CD4-positive, CD25-positive, alpha-beta regulatory T cell (primary cell): ENCODE measurements around the gene PIK3CG. TPM values are rescaled to one million over a fixed set of nuclear protein-coding genes. Genes with fewer than 3 reads are reported as not detected.

ENCODE experiments used
- ATAC-seq, 2 donors: fragments of 150-1000 bp; cut with Tn5 transposase; one replicate each; pipeline ENCODE4 v1.10.0; 2021; ENCODE audit warnings: low read depth in 2 of 2, moderate number of reproducible peaks in 2 of 2, moderate library complexity in 1 of 2
- DNase-seq, 3 donors: peaks; one replicate each; pipeline versions ENCODE4 v3.0.0 to v3.0.0-alpha.2; 2012 to 2022; ENCODE audit warnings: mixed read lengths in 1 of 3
- H3K27ac ChIP-seq: one replicate; pipeline ENCODE4 v1.7.0; 2013; ENCODE audit warnings: mild to moderate bottlenecking, low read length; ENCODE audit not compliant: insufficient read depth, poor library complexity, severe bottlenecking
- H3K27me3 ChIP-seq: one replicate; pipeline ENCODE4 v1.7.0; 2013; ENCODE audit warnings: low read length; ENCODE audit not compliant: control insufficient read depth, insufficient read depth
- H3K36me3 ChIP-seq: one replicate; pipeline ENCODE4 v1.7.0; 2013; ENCODE audit warnings: mild to moderate bottlenecking, low read length, moderate library complexity; ENCODE audit not compliant: control insufficient read depth, insufficient read depth
- H3K4me1 ChIP-seq: 2 replicates; pipeline ENCODE4 v1.7.0; 2013; ENCODE audit warnings: mild to moderate bottlenecking, low read length; ENCODE audit not compliant: insufficient read depth, control insufficient read depth, poor library complexity, severe bottlenecking
- H3K4me3 ChIP-seq: one replicate; pipeline ENCODE4 v1.7.0; 2013; ENCODE audit warnings: low read depth, mild to moderate bottlenecking, low read length, moderate library complexity
- H3K9me3 ChIP-seq, 2 experiments: 1 replicate in 1 of 2; 2 replicates in 1 of 2; pipeline ENCODE4 v1.7.0; 2013; ENCODE audit warnings: low read length in 2 of 2, mild to moderate bottlenecking in 1 of 2, moderate library complexity in 1 of 2; ENCODE audit not compliant: control insufficient read depth in 2 of 2
- H3K27ac Mint-ChIP-seq, 3 donors: one replicate each; pipeline ENCODE4 v1.8.0; 2020 to 2022; ENCODE audit warnings: mild to moderate bottlenecking in 3 of 3, mixed read lengths in 3 of 3, moderate library complexity in 2 of 3
- H3K27me3 Mint-ChIP-seq: one replicate; pipeline ENCODE4 v1.8.0; 2022; ENCODE audit warnings: mild to moderate bottlenecking, mixed read lengths
- H3K36me3 Mint-ChIP-seq: one replicate; pipeline ENCODE4 v1.8.0; 2020; ENCODE audit warnings: mixed read lengths
- H3K4me1 Mint-ChIP-seq, 4 donors: one replicate each; pipeline ENCODE4 v1.8.0; 2020 to 2022; ENCODE audit warnings: mixed read lengths in 4 of 4, mild to moderate bottlenecking in 1 of 4
- H3K4me3 Mint-ChIP-seq, 4 donors: one replicate each; pipeline ENCODE4 v1.8.0; 2020 to 2022; ENCODE audit warnings: mild to moderate bottlenecking in 4 of 4, mixed read lengths in 4 of 4, moderate library complexity in 3 of 4
- H3K9me3 Mint-ChIP-seq, 7 donors: one replicate each; pipeline ENCODE4 v1.8.0; 2020 to 2022; ENCODE audit warnings: mixed read lengths in 7 of 7, mild to moderate bottlenecking in 3 of 7, moderate library complexity in 2 of 7
- polyA plus RNA-seq, 4 donors: library from polyadenylated mRNA; unstranded; fragments of 300-500 nt; fragmentation: Illumina TruSeq; gene quantifications; one replicate each; pipeline ENCODE4 v1.2.3, GENCODE V29; 2021
- total RNA-seq: library from RNA; stranded (reverse); gene quantifications from one replicate; pipeline ENCODE4 v1.2.3, GENCODE V29; 2022

Gene PIK3CG
- total and polyA plus RNA-seq, 5 donors from 2014 or later: 16.8 to 35.4 (median 20.9) TPM

DNA sequence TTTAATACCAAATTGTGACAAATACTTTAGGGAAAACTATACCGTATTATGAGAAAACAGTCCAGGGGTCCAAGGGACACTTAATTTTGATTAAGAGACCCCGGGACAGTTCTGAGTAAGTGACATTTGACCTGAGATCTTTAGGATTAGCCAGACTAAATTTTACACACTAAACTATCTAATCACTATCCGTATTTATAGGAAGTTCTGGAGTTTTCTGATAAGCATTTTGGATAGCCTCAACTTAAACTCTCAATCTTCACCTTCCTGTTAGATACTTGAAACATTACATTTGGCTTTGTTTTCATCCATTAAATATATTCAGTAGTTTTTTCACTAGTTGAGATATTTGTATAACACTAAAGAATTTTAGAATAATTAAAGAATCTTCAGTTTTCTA lies 5.4 kb downstream of the PIK3CG start:
- Histone ChIP-seq H3K36me3 (peaks cover 53% of the 10 kb centered on the region), H3K27ac (no peak overlapping the region), H3K4me1 (peaks cover 59% of the 10 kb centered on the region), H3K9me3 (peaks cover 0 to 2% of the 10 kb centered on the region in 2 experiments), H3K4me3 (peak overlapping the region; percentile 72), H3K27me3 (no peaks in the 10 kb centered on the region)
- H3K4me3 Mint-ChIP-seq: peak overlapping the region; percentile 45 to 87 (median 62)
- peaks cover 65% of the 10 kb centered on the region for H3K36me3 Mint-ChIP-seq
- ATAC-seq (no peak), DNase-seq (no peak)
- peak overlapping the region in 2 of 3 donors; percentile 42 to 67 for H3K27ac Mint-ChIP-seq
- H3K4me1 Mint-ChIP-seq: peaks cover 50 to 79% (median 67%) of the 10 kb centered on the region in 4 donors
- H3K9me3 Mint-ChIP-seq: peaks cover 0 to 5% (median 0%) of the 10 kb centered on the region in 7 donors
- H3K27me3 Mint-ChIP-seq: no peaks in the 10 kb centered on the region

DNA sequence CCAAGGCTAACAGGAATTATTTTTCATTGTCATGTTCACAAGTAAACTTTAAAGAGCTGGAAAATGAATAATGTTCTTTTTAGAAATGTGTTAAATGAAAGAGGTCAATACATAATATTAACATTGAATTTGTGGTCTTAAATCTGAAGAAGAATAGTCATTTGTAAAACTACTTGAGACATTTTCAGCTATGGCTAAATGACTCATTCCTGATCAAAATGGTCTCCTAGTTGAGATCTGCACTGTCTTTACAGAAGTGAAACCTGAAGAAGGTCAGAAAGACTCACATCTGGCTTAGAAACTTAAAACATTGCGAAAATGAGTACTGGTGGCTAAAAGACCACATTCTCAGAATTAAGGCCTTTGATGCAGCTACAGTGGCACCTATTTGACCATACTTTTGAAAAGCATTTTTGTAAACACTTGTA lies 5.9 kb downstream of the PIK3CG start:
- Mint-ChIP-seq H3K4me3 (peak overlapping the region; percentile 45 to 87 (median 62)), H3K4me1 (peaks cover 50 to 79% (median 68%) of the 10 kb centered on the region in 4 donors), H3K36me3 (peaks cover 67% of the 10 kb centered on the region), H3K9me3 (peaks cover 0 to 5% (median 0%) of the 10 kb centered on the region in 7 donors), H3K27me3 (no peaks in the 10 kb centered on the region), H3K27ac (peak overlapping the region; percentile 7 to 88 (median 85))
- Histone ChIP-seq H3K4me3 (peak overlapping the region; percentile 72), H3K4me1 (peaks cover 56% of the 10 kb centered on the region), H3K27me3 (no peaks in the 10 kb centered on the region), H3K9me3 (peaks cover 0 to 2% of the 10 kb centered on the region in 2 experiments), H3K27ac (no peak overlapping the region), H3K36me3 (peaks cover 55% of the 10 kb centered on the region)
- peak; percentile 70 to 75 for ATAC-seq
- DNase-seq: peak in 1 of 3 donors; percentile 58

DNA sequence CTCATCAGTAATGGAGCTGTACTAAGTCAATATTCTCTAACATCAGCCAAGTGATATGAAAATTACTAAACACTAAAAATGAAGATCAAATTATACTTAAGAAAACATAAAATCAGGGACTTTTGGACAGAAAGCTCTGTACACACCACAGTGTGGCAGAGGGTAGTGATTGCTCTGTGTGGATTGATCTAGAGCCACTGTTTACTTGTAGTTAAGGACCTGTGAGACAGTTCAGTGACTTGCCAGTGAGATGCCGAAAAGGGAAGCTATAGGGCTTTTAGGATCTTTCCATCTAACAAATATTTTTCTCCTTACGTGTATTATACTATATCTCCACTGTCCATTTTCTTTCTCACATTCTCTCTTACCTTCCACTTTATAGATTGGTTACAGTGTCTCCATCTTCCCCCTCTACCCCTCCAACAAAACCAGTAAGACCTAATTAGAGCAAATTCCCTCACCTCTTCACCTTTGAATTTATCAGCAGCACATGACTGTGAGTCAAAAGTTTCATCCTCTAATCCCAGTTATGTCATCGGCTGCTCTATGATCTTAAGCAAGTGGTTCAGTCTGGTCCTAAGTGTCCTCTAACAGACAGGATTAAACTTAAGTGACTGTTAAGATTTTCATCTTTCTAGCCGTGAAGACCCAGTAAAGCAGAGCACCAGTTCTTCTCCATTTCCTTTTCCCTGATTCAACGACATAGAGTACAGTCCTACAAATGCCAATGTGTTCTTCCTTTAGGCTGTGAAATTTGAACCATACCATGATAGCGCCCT lies 6.9 kb downstream of the PIK3CG start:
- Mint-ChIP-seq H3K4me1 (peaks cover 44 to 70% (median 61%) of the 10 kb centered on the region in 4 donors), H3K9me3 (peaks cover 0 to 5% (median 0%) of the 10 kb centered on the region in 7 donors), H3K36me3 (peaks cover 66% of the 10 kb centered on the region), H3K4me3 (peak overlapping the region; percentile 45 to 87 (median 62)), H3K27me3 (no peaks in the 10 kb centered on the region), H3K27ac (peak overlapping the region; percentile 7 to 88 (median 85))
- DNase-seq (no peak), ATAC-seq (peak in 1 of 2 donors; percentile 35)
- H3K27me3 ChIP-seq: no peaks in the 10 kb centered on the region
- H3K4me1 ChIP-seq: peaks cover 47% of the 10 kb centered on the region
- peak overlapping the region; percentile 72 for H3K4me3 ChIP-seq
- H3K36me3 ChIP-seq: peaks cover 60% of the 10 kb centered on the region
- H3K9me3 ChIP-seq: peaks cover 0 to 2% of the 10 kb centered on the region in 2 experiments
- H3K27ac ChIP-seq: no peak overlapping the region

DNA sequence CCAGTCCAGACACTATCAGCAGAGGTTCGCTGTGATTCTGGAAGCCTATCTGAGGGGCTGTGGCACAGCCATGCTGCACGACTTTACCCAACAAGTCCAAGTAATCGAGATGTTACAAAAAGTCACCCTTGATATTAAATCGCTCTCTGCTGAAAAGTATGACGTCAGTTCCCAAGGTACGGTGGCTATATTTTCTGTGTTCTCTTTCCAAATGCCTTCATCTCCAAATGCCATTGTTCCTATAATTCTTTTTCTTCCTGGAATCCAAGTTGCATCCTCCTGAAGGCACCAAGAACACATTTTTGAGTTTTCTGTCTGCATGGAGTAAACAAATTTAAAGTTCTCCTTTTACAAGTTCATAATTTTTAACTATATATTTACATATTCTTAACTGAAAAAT lies 7.7 kb downstream of the PIK3CG start:
- Histone ChIP-seq H3K27ac (no peak overlapping the region), H3K36me3 (peaks cover 62% of the 10 kb centered on the region), H3K4me1 (peaks cover 41% of the 10 kb centered on the region), H3K4me3 (peak overlapping the region; percentile 1), H3K27me3 (no peaks in the 10 kb centered on the region), H3K9me3 (peaks cover 0 to 2% of the 10 kb centered on the region in 2 experiments)
- no peaks in the 10 kb centered on the region for H3K27me3 Mint-ChIP-seq
- H3K4me1 Mint-ChIP-seq: peaks cover 50 to 71% (median 63%) of the 10 kb centered on the region in 4 donors
- peak overlapping the region; percentile 7 to 88 (median 85) for H3K27ac Mint-ChIP-seq
- DNase-seq (no peak), ATAC-seq (no peak)
- H3K36me3 Mint-ChIP-seq: peaks cover 67% of the 10 kb centered on the region
- H3K9me3 Mint-ChIP-seq: peaks cover 0 to 5% (median 0%) of the 10 kb centered on the region in 7 donors
- H3K4me3 Mint-ChIP-seq: peak overlapping the region in 2 of 4 donors; percentile 58 to 65

DNA sequence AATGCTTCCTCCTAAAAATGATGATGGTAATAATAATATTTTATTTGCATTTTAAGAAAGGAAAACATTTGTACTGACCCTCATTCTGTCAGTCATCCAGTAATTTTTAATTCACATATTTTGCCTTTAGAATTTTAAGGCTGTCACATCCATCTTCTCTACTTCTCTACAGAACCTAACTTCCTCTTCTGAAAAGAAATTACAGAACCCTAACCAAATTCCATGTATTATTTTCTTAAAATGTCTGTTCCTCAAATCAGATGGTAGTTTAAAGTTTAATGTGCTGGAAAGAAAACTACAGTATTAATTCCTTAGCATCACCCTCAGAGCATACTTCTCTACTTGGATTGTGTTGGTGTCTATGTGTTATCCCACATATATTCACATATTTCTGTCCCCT lies 9.0 kb downstream of the PIK3CG start:
- H3K4me3 ChIP-seq: no peak overlapping the region
- peaks cover 0 to 5% (median 0%) of the 10 kb centered on the region in 7 donors for H3K9me3 Mint-ChIP-seq
- peaks cover 0 to 2% of the 10 kb centered on the region in 2 experiments for H3K9me3 ChIP-seq
- H3K27ac ChIP-seq: no peak overlapping the region
- H3K4me3 Mint-ChIP-seq: peak overlapping the region in 3 of 4 donors; percentile 4 to 16 (median 7)
- H3K36me3 ChIP-seq: peaks cover 61% of the 10 kb centered on the region
- peaks cover 52 to 74% (median 58%) of the 10 kb centered on the region in 4 donors for H3K4me1 Mint-ChIP-seq
- no peak for ATAC-seq
- peak overlapping the region in 2 of 3 donors; percentile 21 to 24 for H3K27ac Mint-ChIP-seq
- H3K36me3 Mint-ChIP-seq: peaks cover 68% of the 10 kb centered on the region
- peaks cover 34% of the 10 kb centered on the region for H3K4me1 ChIP-seq
- no peak for DNase-seq
- H3K27me3 ChIP-seq: no peaks in the 10 kb centered on the region
- H3K27me3 Mint-ChIP-seq: no peaks in the 10 kb centered on the region

DNA sequence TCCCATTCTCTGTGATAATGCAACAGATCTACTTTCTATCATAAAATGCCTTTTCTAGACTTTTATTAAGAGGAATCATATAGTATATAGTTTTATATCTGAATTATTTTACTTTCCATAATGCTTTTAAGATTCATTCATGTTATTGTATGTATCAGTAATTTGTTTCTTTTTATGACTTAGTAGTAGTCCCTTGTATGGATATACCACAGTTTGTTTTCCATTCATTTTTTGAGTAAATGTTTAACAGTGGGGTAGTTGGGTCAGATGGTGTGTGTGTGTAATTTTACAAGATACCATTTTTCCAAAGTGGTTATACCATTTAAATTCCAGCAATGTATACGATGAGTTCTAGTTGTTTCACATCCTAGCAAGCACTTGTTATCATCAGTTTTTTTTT lies 10.4 kb downstream of the PIK3CG start:
- no peak overlapping the region for H3K4me3 Mint-ChIP-seq
- peaks cover 44 to 60% (median 46%) of the 10 kb centered on the region in 4 donors for H3K4me1 Mint-ChIP-seq
- Histone ChIP-seq H3K27me3 (no peaks in the 10 kb centered on the region), H3K27ac (no peak overlapping the region), H3K9me3 (peaks cover 0 to 2% of the 10 kb centered on the region in 2 experiments), H3K4me3 (no peak overlapping the region), H3K4me1 (peaks cover 20% of the 10 kb centered on the region), H3K36me3 (peaks cover 71% of the 10 kb centered on the region)
- no peak for ATAC-seq
- peaks cover 0 to 5% (median 0%) of the 10 kb centered on the region in 7 donors for H3K9me3 Mint-ChIP-seq
- DNase-seq: no peak
- H3K36me3 Mint-ChIP-seq: peaks cover 75% of the 10 kb centered on the region
- H3K27me3 Mint-ChIP-seq: no peaks in the 10 kb centered on the region
- no peak overlapping the region for H3K27ac Mint-ChIP-seq

DNA sequence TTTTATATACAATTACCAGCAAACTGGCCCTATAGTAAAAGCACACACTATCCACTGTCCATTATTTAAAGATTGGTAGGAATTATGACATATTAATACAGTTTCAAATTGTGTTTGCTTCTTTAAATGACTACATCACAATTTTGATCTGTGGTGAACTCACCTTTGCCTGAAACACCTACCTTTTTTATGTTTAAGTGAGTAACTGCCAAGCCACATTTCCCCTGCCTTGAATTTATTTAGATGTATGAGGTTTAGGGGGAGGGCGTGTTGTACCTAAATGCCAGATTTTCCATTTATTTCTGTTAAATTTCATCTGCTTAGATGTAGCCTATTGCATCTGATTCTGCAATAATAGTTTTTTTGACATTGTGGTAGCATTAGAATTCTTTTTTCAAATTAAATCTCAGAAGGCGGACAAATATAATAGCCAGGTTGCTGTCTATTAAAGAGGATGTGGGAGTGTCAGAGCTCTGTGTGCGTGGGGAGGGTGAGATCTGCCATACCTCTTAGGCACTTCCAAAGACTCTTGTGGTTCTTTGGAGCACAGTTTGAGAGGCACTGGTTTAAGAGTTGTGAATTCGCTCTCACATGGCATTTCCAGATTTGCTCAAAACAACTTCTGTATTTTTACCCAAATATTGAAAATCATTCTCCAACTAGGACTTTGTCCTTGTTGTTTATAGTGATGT lies 13.8 kb downstream of the PIK3CG start:
- H3K9me3 ChIP-seq: peaks cover 0 to 2% of the 10 kb centered on the region in 2 experiments
- H3K27me3 ChIP-seq: no peaks in the 10 kb centered on the region
- no peaks in the 10 kb centered on the region for H3K4me1 ChIP-seq
- peaks cover 75% of the 10 kb centered on the region for H3K36me3 Mint-ChIP-seq
- DNase-seq (no peak), ATAC-seq (no peak)
- peaks cover 92% of the 10 kb centered on the region for H3K36me3 ChIP-seq
- no peak overlapping the region for H3K4me3 Mint-ChIP-seq
- peaks cover 0 to 5% (median 0%) of the 10 kb centered on the region in 7 donors for H3K9me3 Mint-ChIP-seq
- H3K4me3 ChIP-seq: no peak overlapping the region
- peak overlapping the region in 2 of 3 donors; percentile 19 to 61 for H3K27ac Mint-ChIP-seq
- H3K27me3 Mint-ChIP-seq: no peaks in the 10 kb centered on the region
- peaks cover 15 to 30% (median 22%) of the 10 kb centered on the region in 4 donors for H3K4me1 Mint-ChIP-seq
- no peak overlapping the region for H3K27ac ChIP-seq
